Activated naive CD4-positive, alpha-beta T cell treated with Interleukin-2 at 50 U/mL for 16 hours (primary cell): ENCODE data around the gene TGM4.

Source experiments
- DNase-seq: peaks from one replicate; pipeline ENCODE4 v3.0.0-alpha.2; 2020

TGM4 gene

DNA sequence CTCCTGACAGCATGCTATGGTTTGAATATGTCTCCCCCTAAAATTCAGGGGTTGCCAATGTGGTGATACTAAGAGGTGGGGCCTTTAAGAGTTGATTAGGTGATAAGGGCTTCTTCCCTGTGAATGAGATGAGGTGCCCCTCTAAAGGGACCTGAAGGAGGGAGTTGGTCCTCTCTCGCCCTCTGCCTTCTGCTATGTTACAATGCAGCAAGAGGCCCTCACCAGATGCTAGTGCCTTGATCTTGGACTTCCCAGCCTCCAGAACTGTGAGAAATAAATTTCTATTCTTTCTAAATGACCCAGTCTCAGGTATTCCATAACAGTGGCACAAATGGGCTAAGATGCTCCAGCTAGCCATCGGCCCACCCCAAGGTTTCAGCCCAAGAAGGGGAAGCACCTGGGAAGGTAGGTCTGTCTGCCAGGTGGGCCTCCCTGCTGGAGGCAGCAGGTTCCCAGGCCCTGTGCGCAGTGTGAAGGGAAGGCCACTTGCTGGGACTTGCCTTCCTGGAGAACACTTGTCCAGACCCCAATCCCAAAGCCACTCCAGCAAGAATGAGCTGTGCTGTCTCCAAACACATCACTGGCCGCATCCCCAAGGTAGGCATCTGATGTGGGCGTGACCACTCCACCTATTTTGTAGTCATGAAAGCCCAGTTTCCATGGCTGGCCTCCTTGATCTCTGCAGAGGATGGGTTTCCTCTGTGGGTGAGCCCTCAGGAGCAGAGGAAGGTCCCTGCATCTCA lies 9.0 kb downstream of the TGM4 start:
- DNase-seq = no peak

DNA sequence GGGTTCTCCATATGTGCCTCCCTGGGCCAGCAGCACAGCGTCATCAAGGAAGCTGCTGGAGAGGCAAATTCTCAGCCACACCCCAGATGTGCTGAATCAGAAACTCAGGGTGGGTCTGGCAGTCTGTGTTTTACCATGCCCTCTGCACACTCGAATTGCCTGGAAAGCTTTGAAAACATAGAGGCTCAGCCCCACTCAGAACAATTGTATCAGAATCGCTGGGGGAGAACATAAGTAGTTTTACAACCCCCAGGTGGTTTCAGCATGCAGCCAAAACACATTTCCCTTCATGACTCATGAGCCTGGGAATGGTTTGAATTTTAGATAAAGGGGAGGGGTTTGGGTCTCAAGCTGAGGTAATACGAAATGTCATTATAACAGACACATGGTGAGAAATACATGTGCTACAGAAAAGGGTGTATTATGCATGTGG lies 9.6 kb downstream of the TGM4 start:
- no peak for DNase-seq

DNA sequence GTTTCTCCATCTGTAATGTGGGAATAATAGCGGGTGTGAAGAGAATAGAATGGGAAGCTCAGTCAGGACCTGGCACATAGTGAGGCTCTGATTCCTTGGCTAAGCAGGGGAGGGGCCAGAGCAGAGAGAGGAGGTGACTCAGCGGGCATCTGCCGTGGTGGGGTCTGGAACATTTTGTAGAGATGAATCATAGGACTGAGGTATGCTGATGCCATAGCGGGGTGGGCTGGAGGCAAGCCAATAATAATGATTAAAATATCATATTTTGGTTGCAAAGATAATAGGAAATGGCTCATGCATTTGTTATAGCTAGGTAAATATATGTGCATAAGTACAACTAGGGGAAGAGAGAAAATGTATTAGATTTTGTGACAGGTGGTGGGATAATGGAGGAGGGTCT lies 11.2 kb downstream of the TGM4 start:
- DNase-seq = no peak

DNA sequence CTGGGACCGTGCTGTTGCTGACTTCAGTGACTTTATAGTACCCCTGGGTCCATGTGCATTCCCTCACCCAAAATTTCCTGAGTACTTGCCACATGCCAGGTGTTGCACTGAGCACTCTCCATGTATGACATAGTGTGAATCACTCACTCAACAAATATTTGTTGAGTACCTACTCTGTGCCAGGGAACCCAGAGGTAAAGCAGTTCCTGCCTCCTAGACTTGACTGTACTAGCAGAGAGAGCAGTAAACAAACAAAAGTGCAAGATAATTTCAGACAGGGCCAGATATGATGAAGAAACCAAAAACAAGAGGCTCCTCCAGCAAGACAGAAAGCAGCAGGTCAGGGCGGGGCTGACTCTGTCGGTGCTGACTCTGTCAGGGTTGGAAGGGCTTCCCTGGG lies 12.2 kb downstream of the TGM4 start:
- DNase-seq = no peak

GRCh38 chr3:44887101-44887500 lies 12.7 kb downstream of the TGM4 start:
- DNase-seq = no peak

- DNase-seq = no peak
Observed at GRCh38 chr3:44890258-44890657, 15.8 kb downstream of the TGM4 start.

DNA sequence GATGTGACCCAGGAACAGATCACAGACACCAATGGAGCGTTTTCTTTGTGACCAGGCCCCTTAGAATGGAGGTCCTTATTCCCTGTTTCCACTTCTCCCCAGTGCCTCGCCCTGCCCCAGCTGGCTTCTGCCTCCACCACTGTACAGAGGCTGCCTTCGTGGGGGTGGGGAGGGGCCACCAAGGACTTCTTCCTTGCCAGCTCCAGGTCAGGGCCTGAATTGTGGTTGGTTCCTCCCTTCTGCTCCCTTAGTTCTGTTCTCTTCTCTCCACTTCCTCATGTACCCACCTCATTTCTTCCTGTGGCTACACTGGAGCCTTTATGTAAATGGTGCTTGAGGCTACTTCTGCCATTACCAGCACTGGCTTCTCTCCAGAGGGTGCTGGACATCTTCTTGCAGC lies 16.4 kb downstream of the TGM4 start:
- no peak for DNase-seq

- DNase-seq = no peak
Observed at GRCh38 chr3:44892689-44893088, 18.3 kb downstream of the TGM4 start.

- no peak for DNase-seq
Observed at GRCh38 chr3:44893097-44893496, 18.7 kb downstream of the TGM4 start.

- no peak for DNase-seq
Observed at GRCh38 chr3:44894485-44894884, 20.1 kb downstream of the TGM4 start.

- no peak for DNase-seq
Observed at GRCh38 chr3:44896440-44896839, 22.0 kb downstream of the TGM4 start.

DNA sequence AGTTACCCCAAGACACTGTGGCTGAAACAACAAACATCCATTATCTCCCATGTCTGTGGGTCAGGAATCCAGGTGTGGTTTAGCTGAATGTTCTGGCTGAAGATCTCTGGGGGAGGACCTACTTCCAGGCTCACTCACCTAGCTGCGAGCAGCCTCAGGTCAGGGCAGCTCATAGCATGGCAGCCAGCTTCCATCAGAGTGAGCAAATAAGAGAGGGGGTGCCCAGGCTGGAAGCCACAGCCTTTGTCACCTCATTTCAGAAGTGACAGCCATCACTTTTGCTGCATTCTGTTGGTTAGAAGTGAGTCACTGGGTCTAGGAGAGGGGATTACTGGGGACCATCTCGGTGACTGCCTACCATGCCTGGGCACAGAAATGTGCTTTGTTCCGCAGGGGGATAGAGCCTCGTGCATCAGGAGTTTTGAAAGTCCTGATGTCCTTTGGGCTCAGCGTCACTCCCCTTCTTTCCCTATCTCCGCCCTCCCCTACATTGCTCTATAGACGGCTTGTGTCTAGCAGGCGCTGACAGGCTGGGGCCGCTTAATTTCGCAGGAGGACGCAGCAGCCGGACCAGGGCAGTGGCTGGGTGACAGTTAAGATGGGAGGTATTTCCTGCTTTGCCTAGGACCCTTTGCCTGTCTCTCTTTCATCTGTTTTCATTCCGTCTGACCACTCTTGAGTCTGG lies 25.4 kb downstream of the TGM4 start:
- DNase-seq = no peak

- DNase-seq = no peak
Observed at GRCh38 chr3:44902628-44903027, 28.2 kb downstream of the TGM4 start.

DNA sequence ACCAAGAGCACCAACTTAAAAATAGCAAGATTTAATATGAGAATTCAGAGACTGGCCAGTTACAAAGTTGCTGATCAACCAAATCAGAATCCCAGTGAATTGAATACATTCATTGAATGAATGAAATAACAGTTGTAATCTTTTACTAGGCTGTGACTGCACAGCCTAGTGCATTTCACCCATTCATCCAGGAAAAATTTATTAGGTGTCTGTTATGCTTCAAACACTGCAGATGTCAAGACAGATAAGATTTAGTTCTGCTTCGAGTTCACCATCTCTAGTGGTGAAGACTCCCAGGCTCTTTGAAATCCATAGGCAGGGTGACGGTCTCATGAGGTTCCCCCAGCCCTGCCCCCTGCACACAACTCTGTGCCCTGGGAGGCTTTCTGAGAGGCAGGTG lies 28.9 kb downstream of the TGM4 start:
- DNase-seq = no peak

- no peak for DNase-seq
Observed at GRCh38 chr3:44903751-44904150, 29.3 kb downstream of the TGM4 start.

GRCh38 chr3:44905446-44906157 lies 31.2 kb downstream of the TGM4 start:
- no peak for DNase-seq

- DNase-seq = no peak
Observed at GRCh38 chr3:44906997-44907396, 32.6 kb downstream of the TGM4 start.

GRCh38 chr3:44907612-44908011 lies 33.2 kb downstream of the TGM4 start:
- DNase-seq = no peak

- no peak for DNase-seq
Observed at GRCh38 chr3:44909063-44909462, 34.7 kb downstream of the TGM4 start.

- no peak for DNase-seq
Observed at GRCh38 chr3:44910693-44911092, 36.3 kb downstream of the TGM4 start.

DNA sequence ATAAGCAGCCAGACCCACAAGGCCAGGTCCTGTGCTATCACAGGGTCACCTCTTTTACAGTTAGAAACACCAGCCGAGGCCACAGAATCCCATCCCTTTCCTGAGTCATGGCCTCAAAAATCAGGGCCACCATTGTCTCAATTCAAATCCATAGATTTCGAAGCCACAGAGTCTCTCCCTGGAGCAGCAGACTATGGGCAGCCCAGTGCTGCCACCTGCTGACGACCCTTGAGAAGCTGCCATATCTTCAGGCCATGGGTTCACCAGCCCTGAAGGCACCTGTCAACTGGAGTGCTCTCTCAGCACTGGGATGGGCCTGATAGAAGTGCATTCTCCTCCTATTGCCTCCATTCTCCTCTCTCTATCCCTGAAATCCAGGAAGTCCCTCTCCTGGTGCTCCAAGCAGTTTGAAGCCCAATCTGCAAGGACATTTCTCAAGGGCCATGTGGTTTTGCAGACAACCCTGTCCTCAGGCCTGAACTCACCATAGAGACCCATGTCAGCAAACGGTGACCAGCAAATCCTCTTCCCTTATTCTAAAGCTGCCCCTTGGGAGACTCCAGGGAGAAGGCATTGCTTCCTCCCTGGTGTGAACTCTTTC lies 39.6 kb downstream of the TGM4 start:
- DNase-seq = peak; percentile 68

DNA sequence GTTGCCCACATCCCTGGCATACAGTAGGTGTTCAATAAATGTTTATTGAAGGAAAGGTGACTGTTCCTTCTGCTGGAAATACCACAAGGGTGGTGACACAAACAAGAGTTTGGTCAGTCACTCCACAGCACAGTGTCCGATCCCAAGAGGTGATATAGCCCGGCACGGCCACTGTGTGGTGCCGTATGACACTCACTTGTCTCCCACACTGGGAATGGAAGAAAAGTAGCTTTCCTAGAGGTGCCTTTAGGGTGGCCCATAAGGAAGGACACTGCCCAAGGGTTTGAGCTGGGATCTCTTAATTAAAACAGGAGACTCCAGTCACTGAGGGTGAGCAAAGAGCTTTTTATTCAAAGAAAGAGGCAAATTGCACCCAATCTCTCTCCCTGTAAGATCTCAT lies 40.5 kb downstream of the TGM4 start:
- DNase-seq = no peak

DNA sequence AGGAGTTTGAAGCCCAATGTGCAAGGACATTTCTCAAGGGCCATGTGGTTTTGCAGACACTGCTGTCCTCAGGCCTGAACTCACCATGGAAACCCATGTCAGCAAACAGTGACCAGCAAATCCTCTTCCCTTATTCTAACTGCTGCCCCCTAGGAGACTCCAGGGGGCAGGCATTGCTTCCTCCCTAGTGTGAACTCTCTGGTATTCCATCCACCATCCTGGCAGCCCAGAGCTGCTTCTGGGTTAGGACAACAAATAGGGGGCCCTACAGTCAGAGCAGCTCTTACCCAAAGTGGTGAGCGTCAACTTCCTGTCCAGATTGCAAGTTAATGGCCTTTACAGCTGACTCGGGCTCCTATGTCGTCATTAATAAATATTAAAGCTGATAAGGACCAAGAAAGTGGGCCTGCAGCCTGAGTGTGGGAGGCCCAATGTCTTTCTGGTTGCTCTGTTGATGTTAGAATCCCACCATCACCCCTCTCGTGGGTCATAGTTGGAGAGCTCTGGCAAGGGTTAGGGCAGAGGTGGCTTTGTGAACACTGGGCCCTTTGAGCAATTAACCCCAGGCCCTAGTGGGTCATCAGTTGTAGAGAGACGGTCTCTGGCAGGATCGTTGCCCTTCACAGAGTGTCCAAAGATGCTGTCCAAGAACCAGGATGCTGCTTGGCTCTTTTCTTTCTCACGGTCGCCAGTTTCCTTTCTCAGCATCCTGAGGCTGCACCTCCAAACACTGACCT lies 41.5 kb downstream of the TGM4 start:
- DNase-seq = no peak
